ENCODE data around the gene FOXP1. TPM values are rescaled to one million over a fixed set of nuclear protein-coding genes. Genes with fewer than 3 reads are reported as not detected.

The FOXP1 gene
- total and polyA plus RNA-seq, 2 donors (not counting 1 experiment from before 2014, with no cell fraction given): 70.3 to 101 TPM

GRCh38 chr3:71046791-71047190 is 536.7 kb downstream of the FOXP1 start:
- no peak overlapping the region for H3K4me2 ChIP-seq (ENCODE audit: extremely low read depth, insufficient read depth, low read length)
- DNase-seq (ENCODE audit: low read depth in 2 of 2): no peak
- H3K4me1 ChIP-seq (ENCODE audit: control insufficient read depth, extremely low read depth, insufficient read depth, low read length): peaks cover 13% of the 10 kb centered on the region
- H3K27me3 ChIP-seq (ENCODE audit: control insufficient read depth, insufficient read depth, low read length): no peaks in the 10 kb centered on the region
- H3K79me2 ChIP-seq (ENCODE audit: control insufficient read depth, insufficient read depth, low read length): peaks cover 85% of the 10 kb centered on the region
- no peak overlapping the region for H3K27ac ChIP-seq (ENCODE audit: insufficient read depth, low read length)
- no peak overlapping the region for H3K4me3 ChIP-seq (replicated peaks in 1 of 4; ENCODE audit: control extremely low read depth in 1 of 4, insufficient read depth in 1 of 4, low read depth in 3 of 4, low read length in 4 of 4)
- H3K9ac ChIP-seq (ENCODE audit: insufficient read depth, low read length): no peak overlapping the region
- peaks cover 18% of the 10 kb centered on the region for H3K36me3 ChIP-seq (ENCODE audit: control insufficient read depth, insufficient read depth, low read length)
- no peak for TF ChIP-seq EZH2 (IDR thresholded peaks at IDR 0.05; ENCODE audit: low read length, missing control alignments)
- TF ChIP-seq, protein P1, sequence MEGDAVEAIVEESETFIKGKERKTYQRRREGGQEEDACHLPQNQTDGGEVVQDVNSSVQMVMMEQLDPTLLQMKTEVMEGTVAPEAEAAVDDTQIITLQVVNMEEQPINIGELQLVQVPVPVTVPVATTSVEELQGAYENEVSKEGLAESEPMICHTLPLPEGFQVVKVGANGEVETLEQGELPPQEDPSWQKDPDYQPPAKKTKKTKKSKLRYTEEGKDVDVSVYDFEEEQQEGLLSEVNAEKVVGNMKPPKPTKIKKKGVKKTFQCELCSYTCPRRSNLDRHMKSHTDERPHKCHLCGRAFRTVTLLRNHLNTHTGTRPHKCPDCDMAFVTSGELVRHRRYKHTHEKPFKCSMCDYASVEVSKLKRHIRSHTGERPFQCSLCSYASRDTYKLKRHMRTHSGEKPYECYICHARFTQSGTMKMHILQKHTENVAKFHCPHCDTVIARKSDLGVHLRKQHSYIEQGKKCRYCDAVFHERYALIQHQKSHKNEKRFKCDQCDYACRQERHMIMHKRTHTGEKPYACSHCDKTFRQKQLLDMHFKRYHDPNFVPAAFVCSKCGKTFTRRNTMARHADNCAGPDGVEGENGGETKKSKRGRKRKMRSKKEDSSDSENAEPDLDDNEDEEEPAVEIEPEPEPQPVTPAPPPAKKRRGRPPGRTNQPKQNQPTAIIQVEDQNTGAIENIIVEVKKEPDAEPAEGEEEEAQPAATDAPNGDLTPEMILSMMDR (conservative IDR thresholded peaks at IDR 0.05 in 1 of 2, IDR thresholded peaks at IDR 0.05 in 1 of 2; ENCODE audit: low read depth in 1 of 2, low read length in 2 of 2): no peak
- H4K20me1 ChIP-seq (ENCODE audit: control insufficient read depth, extremely low read depth, insufficient read depth, low read length): no peaks in the 10 kb centered on the region
- no peaks in the 10 kb centered on the region for H3K9me3 ChIP-seq (ENCODE audit: control insufficient read depth, insufficient read depth, low read depth, low read length)
- no peak overlapping the region for H2AFZ ChIP-seq (ENCODE audit: low read length)

DNA sequence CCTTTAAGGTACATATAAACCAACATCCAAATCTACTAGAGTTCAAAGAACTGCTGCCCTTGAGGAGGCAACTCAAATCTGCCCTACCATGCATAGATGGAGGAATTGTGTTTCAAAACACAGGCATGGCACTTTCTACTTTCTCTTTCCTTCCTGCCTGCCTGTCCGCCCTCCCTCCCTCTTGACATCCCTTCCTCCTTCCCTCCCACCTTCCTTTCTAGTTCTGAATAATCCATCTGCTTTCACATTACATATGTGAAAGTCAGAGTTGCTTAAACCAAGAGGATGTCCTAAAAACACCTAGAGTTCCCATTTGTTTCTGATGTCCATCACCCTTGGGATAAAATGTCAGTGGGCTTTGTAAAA is 537.6 kb downstream of the FOXP1 start:
- no peak for DNase-seq (ENCODE audit: low read depth in 2 of 2)
- Histone ChIP-seq H3K9me3 (ENCODE audit: control insufficient read depth, insufficient read depth, low read depth, low read length) (no peaks in the 10 kb centered on the region), H3K27me3 (ENCODE audit: control insufficient read depth, insufficient read depth, low read length) (no peaks in the 10 kb centered on the region), H3K9ac (ENCODE audit: insufficient read depth, low read length) (no peak overlapping the region), H2AFZ (ENCODE audit: low read length) (no peak overlapping the region), H4K20me1 (ENCODE audit: control insufficient read depth, extremely low read depth, insufficient read depth, low read length) (no peaks in the 10 kb centered on the region), H3K4me3 (replicated peaks in 1 of 4; ENCODE audit: control extremely low read depth in 1 of 4, insufficient read depth in 1 of 4, low read depth in 3 of 4, low read length in 4 of 4) (no peak overlapping the region), H3K36me3 (ENCODE audit: control insufficient read depth, insufficient read depth, low read length) (peaks cover 23% of the 10 kb centered on the region), H3K4me2 (ENCODE audit: extremely low read depth, insufficient read depth, low read length) (no peak overlapping the region), H3K79me2 (ENCODE audit: control insufficient read depth, insufficient read depth, low read length) (peaks cover 86% of the 10 kb centered on the region), H3K4me1 (ENCODE audit: control insufficient read depth, extremely low read depth, insufficient read depth, low read length) (peaks cover 5% of the 10 kb centered on the region), H3K27ac (ENCODE audit: insufficient read depth, low read length) (no peak overlapping the region)
- TF ChIP-seq, protein P1 (conservative IDR thresholded peaks at IDR 0.05 in 1 of 2, IDR thresholded peaks at IDR 0.05 in 1 of 2; ENCODE audit: low read depth in 1 of 2, low read length in 2 of 2): no peak
- TF ChIP-seq EZH2 (IDR thresholded peaks at IDR 0.05; ENCODE audit: low read length, missing control alignments): no peak

GRCh38 chr3:71045212-71045916 is 538.2 kb downstream of the FOXP1 start:
- Histone ChIP-seq H3K79me2 (ENCODE audit: control insufficient read depth, insufficient read depth, low read length) (peaks cover 86% of the 10 kb centered on the region), H3K27ac (ENCODE audit: insufficient read depth, low read length) (no peak overlapping the region), H3K27me3 (ENCODE audit: control insufficient read depth, insufficient read depth, low read length) (no peaks in the 10 kb centered on the region), H3K9ac (ENCODE audit: insufficient read depth, low read length) (no peak overlapping the region), H3K4me2 (ENCODE audit: extremely low read depth, insufficient read depth, low read length) (no peak overlapping the region), H3K4me1 (ENCODE audit: control insufficient read depth, extremely low read depth, insufficient read depth, low read length) (peaks cover 5% of the 10 kb centered on the region), H3K36me3 (ENCODE audit: control insufficient read depth, insufficient read depth, low read length) (peaks cover 23% of the 10 kb centered on the region), H3K4me3 (replicated peaks in 1 of 4; ENCODE audit: control extremely low read depth in 1 of 4, insufficient read depth in 1 of 4, low read depth in 3 of 4, low read length in 4 of 4) (no peak overlapping the region), H4K20me1 (ENCODE audit: control insufficient read depth, extremely low read depth, insufficient read depth, low read length) (no peaks in the 10 kb centered on the region), H3K9me3 (ENCODE audit: control insufficient read depth, insufficient read depth, low read depth, low read length) (no peaks in the 10 kb centered on the region), H2AFZ (ENCODE audit: low read length) (no peak overlapping the region)
- TF ChIP-seq, protein P1 (conservative IDR thresholded peaks at IDR 0.05 in 1 of 2, IDR thresholded peaks at IDR 0.05 in 1 of 2; ENCODE audit: low read depth in 1 of 2, low read length in 2 of 2): no peak
- TF ChIP-seq EZH2 (IDR thresholded peaks at IDR 0.05; ENCODE audit: low read length, missing control alignments): no peak
- DNase-seq (ENCODE audit: low read depth in 2 of 2): no peak

Data from fibroblast of lung (primary cell).